ENCODE data around the gene TXNL4A. TPM values are rescaled to one million over a fixed set of nuclear protein-coding genes. Genes with fewer than 3 reads are reported as not detected.
A peak's percentile ranks its signal among the peaks of the same experiment; 100 is the strongest.

The TXNL4A gene, protein sequence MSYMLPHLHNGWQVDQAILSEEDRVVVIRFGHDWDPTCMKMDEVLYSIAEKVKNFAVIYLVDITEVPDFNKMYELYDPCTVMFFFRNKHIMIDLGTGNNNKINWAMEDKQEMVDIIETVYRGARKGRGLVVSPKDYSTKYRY
- total RNA-seq (100 to 1,000 TPM in 3 of 4 donors, 10 to 100 TPM in 1; 81.5 to 147 (median 108) TPM), polyA plus RNA-seq (100 to 1,000 TPM; 111 to 217 (median 150) TPM)
- long read RNA-seq, donor 1, transcript TXNL4A-202 (4 exons, 803 nt): minor isoform, 16 of 60 reads
- long read RNA-seq, donor 1, transcript TXNL4A-201 (3 exons, 3,504 nt): major isoform, 35 of 60 reads
- long read RNA-seq, donor 1, partial matches to known transcripts: 2 of 60 reads
- long read RNA-seq, donor 1, other reads (novel, unspliced or antisense): 3 of 60 reads
- long read RNA-seq, donor 2, transcript TXNL4A-208 (2 exons, 752 nt): minor isoform, 5 of 104 reads
- long read RNA-seq, donor 2, transcript TXNL4A-202 (4 exons, 803 nt): minor isoform, 22 of 104 reads
- long read RNA-seq, donor 2, transcript TXNL4A-201 (3 exons, 3,504 nt): major isoform, 60 of 104 reads
- long read RNA-seq, donor 2, partial matches to known transcripts: 2 of 104 reads
- long read RNA-seq, donor 2, other reads (novel, unspliced or antisense): 13 of 104 reads

DNA sequence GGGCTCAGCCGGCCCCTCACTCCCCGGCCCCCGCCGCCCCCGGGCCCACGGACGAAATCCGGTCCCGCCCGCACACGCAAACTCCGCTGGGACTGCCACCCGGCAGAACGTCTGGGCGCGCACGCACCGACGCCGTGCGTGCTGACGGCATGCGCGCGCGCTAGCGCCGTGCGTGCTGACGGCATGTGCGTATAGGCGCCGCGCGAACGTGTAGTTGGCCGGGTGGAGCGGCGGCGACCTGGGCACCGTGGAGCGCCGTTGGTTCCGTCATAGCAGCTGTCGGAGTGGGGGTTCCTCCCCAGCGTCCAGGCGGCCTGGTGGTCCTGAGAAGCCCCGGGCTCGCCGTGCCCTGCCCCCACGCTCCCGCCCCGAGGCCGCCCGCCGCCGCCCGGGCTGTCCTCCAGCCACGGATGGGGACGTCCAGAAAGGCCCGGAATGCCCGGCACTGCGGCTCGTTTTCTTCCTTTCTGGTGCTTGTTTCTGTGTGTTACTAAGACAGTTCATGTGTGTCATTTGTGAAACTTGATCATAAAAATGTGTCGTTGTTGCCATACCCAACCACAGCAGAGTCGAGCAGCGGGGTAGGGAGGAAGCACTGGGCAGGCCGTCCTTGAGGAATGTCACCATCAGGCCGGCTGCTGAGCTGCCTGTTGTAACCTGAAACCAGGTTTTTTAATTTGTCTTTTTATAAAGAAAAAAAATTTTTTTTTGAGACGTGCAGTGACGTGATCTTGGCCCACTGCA, at the start of gene TXNL4A:
Gene TXNL4A (minus strand): TSS at position 113 of the 744 bp plus-strand sequence. CDS start 171 bp downstream, outside the sequence.
- Histone ChIP-seq H3K27ac (peak within 1 kb of the TSS; percentile 100), H3K4me1 (peaks cover 23% of the 10 kb centered on the region), H3K9me3 (no peaks in the 10 kb centered on the region), H3K4me3 (peak within 1 kb of the TSS; percentile 96), H3K36me3 (ENCODE audit: insufficient read depth in 1 of 2, low read depth in 1 of 2) (peaks cover 0 to 19% of the 10 kb centered on the region in 2 donors), H3K27me3 (ENCODE audit: insufficient read depth in 3 of 3, low read length in 2 of 3) (no peaks in the 10 kb centered on the region)
- peak; percentile 98 to 99 (median 98) for ATAC-seq
- DNase-seq: peak; percentile 89 to 93
- WGBS, 3 donors: 0 to 1% (median 0%) methylated on average over 61 to 71 of the region's 71 CpGs
- intact Hi-C loops (cut with DNase I): loop anchor here (1.0 to 5.0 kb wide), 6 partner anchors 24 to 311 kb away; partner anchors contain the start of genes SLC66A2 (in 2 of the 2), CTDP1 (in 1 of the 2), HSBP1L1 (in 1 of the 2) and RBFA (in 1 of the 2)
- TF ChIP-seq, protein P1, sequence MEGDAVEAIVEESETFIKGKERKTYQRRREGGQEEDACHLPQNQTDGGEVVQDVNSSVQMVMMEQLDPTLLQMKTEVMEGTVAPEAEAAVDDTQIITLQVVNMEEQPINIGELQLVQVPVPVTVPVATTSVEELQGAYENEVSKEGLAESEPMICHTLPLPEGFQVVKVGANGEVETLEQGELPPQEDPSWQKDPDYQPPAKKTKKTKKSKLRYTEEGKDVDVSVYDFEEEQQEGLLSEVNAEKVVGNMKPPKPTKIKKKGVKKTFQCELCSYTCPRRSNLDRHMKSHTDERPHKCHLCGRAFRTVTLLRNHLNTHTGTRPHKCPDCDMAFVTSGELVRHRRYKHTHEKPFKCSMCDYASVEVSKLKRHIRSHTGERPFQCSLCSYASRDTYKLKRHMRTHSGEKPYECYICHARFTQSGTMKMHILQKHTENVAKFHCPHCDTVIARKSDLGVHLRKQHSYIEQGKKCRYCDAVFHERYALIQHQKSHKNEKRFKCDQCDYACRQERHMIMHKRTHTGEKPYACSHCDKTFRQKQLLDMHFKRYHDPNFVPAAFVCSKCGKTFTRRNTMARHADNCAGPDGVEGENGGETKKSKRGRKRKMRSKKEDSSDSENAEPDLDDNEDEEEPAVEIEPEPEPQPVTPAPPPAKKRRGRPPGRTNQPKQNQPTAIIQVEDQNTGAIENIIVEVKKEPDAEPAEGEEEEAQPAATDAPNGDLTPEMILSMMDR (IDR thresholded peaks at IDR 0.05): no peak

DNA sequence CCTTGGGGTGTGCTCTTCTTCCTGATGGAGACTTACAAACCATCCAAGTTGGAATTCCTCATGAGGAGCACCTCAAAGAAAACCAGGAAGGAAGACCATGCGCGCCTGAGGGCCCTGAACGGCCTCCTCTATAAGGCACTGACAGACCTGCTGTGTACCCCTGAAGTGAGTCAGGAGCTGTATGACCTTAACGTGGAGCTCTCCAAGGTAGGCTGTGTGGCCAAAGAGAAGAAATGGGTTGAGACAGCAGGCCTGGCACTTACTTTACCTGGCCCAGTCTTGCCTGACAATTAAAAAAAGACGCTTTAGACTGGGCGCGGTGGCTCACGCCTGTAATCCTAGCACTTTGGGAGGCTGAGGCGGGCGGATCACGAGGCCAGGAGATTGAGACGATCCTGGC, 48.9 kb upstream of the TXNL4A start:
- H3K36me3 ChIP-seq (ENCODE audit: insufficient read depth in 1 of 2, low read depth in 1 of 2): peaks cover 0 to 52% of the 10 kb centered on the region in 2 donors
- H3K27ac ChIP-seq: no peak overlapping the region
- WGBS, 3 donors: 95 to 97% (median 97%) methylated on average over 12 of the region's 12 CpGs
- ATAC-seq: no peak
- no peak for DNase-seq
- no peak overlapping the region for H3K4me3 ChIP-seq
- H3K4me1 ChIP-seq: peaks cover 8% of the 10 kb centered on the region
- TF ChIP-seq, protein P1 (IDR thresholded peaks at IDR 0.05): no peak
- intact Hi-C loops (cut with DNase I): loop anchor here (5.0 to 10.0 kb wide), 3 partner anchors 352 to 642 kb away; partner anchors contain the start of genes CTDP1 (in 1 of the 2) and NFATC1 (in 1 of the 2)
- H3K27me3 ChIP-seq (ENCODE audit: insufficient read depth in 3 of 3, low read length in 2 of 3): no peaks in the 10 kb centered on the region
- H3K9me3 ChIP-seq: no peaks in the 10 kb centered on the region

DNA sequence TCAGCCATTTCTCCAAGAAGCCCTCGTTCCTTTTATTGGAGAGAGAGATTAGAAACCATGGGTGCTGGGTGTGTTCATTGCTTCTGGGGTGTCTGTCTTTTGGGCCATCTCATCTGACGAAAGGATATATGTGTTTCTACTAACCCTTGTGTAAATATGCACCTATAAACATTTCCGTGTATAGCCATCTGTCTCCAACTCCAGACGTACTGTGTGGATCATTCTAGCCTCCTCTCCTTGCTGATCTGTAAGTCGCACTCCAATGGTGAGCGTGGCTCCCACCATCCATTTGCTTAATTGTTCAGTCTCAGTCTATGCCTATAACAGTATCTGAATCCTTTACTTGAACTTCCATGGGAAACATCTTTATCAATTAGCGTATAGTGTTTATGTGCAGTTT, 47.6 kb upstream of the TXNL4A start:
- no peak overlapping the region for H3K27ac ChIP-seq
- WGBS, 3 donors: 91 to 95% (median 95%) methylated on average over 7 of the region's 7 CpGs
- H3K4me1 ChIP-seq: peaks cover 8% of the 10 kb centered on the region
- no peak for DNase-seq
- no peaks in the 10 kb centered on the region for H3K27me3 ChIP-seq (ENCODE audit: insufficient read depth in 3 of 3, low read length in 2 of 3)
- H3K4me3 ChIP-seq: no peak overlapping the region
- no peak for ATAC-seq
- peaks cover 0 to 41% of the 10 kb centered on the region in 2 donors for H3K36me3 ChIP-seq (ENCODE audit: insufficient read depth in 1 of 2, low read depth in 1 of 2)
- TF ChIP-seq, protein P1 (IDR thresholded peaks at IDR 0.05): no peak
- intact Hi-C loops (cut with DNase I): loop anchor here (5.0 to 10.0 kb wide), 3 partner anchors 351 to 641 kb away; partner anchors contain the start of genes CTDP1 (in 1 of the 2) and NFATC1 (in 1 of the 2)
- H3K9me3 ChIP-seq: peaks cover 6% of the 10 kb centered on the region

DNA sequence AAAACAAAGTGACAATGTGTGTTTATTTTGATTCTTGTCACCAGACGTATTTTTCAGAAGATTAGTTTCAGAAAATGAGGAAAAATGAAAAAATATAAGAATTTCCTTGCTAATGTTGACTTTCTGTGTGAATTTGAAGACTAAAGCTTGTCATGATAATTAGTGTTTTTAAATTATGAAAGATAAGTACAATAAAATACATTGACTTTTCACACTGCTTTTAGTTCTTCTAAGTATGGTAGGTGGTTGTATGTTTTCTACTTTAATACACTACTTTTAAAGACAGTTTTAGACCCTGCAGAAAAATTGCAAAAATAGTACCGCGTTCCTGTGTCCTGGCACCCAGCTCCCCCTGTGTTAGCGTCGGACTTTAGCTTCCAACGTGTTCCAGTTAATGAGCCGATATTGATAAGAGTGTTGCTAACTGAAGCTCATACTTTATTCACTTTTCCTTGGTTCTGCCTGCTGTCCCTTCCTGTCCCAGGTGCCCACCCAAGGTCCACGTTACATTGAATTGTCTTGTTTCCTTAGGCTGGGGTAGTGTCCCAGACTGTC, 46.6 kb upstream of the TXNL4A start:
- Histone ChIP-seq H3K4me1 (peaks cover 8% of the 10 kb centered on the region), H3K27ac (peak overlapping the region; percentile 91), H3K27me3 (ENCODE audit: insufficient read depth in 3 of 3, low read length in 2 of 3) (no peaks in the 10 kb centered on the region), H3K9me3 (peaks cover 14% of the 10 kb centered on the region), H3K4me3 (peak overlapping the region; percentile 97), H3K36me3 (ENCODE audit: insufficient read depth in 1 of 2, low read depth in 1 of 2) (peaks cover 0 to 31% of the 10 kb centered on the region in 2 donors)
- intact Hi-C loops (cut with DNase I): loop anchor here (1.0 to 10.0 kb wide), 4 partner anchors 47 to 640 kb away; partner anchors contain the start of genes CTDP1 (in 1 of the 2), NFATC1 (in 1 of the 2) and TXNL4A (in 1 of the 2)
- DNase-seq (no peak), ATAC-seq (no peak)
- WGBS, 3 donors: 4 to 14% (median 12%) methylated on average over 8 of the region's 8 CpGs
- TF ChIP-seq, protein P1 (IDR thresholded peaks at IDR 0.05): no peak

Data from psoas muscle (tissue), 8 donors.